Measurements from ENCODE around the gene NTM.

NTM gene

GRCh38 chr11:131770801-131771200, 400.4 kb downstream of the NTM start:
- DNase-seq (ENCODE audit: low read depth), result no peak

GRCh38 chr11:131771471-131771870, 401.1 kb downstream of the NTM start:
- no peak for DNase-seq (ENCODE audit: low read depth)

GRCh38 chr11:131773626-131774025, 403.2 kb downstream of the NTM start:
- no peak for DNase-seq (ENCODE audit: low read depth)

GRCh38 chr11:131776211-131776610, 405.8 kb downstream of the NTM start:
- DNase-seq (ENCODE audit: low read depth), result no peak

GRCh38 chr11:131785801-131786200, 415.4 kb downstream of the NTM start:
- no peak for DNase-seq (ENCODE audit: low read depth)

GRCh38 chr11:131787119-131787518, 416.7 kb downstream of the NTM start:
- DNase-seq (ENCODE audit: low read depth), result no peak

GRCh38 chr11:131790586-131790985, 420.2 kb downstream of the NTM start:
- no peak for DNase-seq (ENCODE audit: low read depth)

- no peak for DNase-seq (ENCODE audit: low read depth)
These were observed 421.8 kb downstream of the NTM start for GRCh38 chr11:131792243-131792642.

- no peak for DNase-seq (ENCODE audit: low read depth)
These were observed 425.7 kb downstream of the NTM start for GRCh38 chr11:131796089-131796488.

GRCh38 chr11:131796541-131796940, 426.1 kb downstream of the NTM start:
- no peak for DNase-seq (ENCODE audit: low read depth)

- no peak for DNase-seq (ENCODE audit: low read depth)
These were observed 430.0 kb downstream of the NTM start for GRCh38 chr11:131800452-131800851.

GRCh38 chr11:131802440-131803115, 432.2 kb downstream of the NTM start:
- no peak for DNase-seq (ENCODE audit: low read depth)

GRCh38 chr11:131807876-131808275, 437.5 kb downstream of the NTM start:
- no peak for DNase-seq (ENCODE audit: low read depth)

GRCh38 chr11:131808470-131808869, 438.1 kb downstream of the NTM start:
- no peak for DNase-seq (ENCODE audit: low read depth)

GRCh38 chr11:131809203-131809918, 438.9 kb downstream of the NTM start:
- DNase-seq (ENCODE audit: low read depth), result no peak

- no peak for DNase-seq (ENCODE audit: low read depth)
These were observed 440.1 kb downstream of the NTM start for GRCh38 chr11:131810541-131810940.

GRCh38 chr11:131811383-131811782, 441.0 kb downstream of the NTM start:
- no peak for DNase-seq (ENCODE audit: low read depth)

GRCh38 chr11:131814108-131814507, 443.7 kb downstream of the NTM start:
- DNase-seq (ENCODE audit: low read depth), result no peak

GRCh38 chr11:131815590-131815989, 445.2 kb downstream of the NTM start:
- no peak for DNase-seq (ENCODE audit: low read depth)

- DNase-seq (ENCODE audit: low read depth), result no peak
These were observed 445.6 kb downstream of the NTM start for GRCh38 chr11:131816051-131816450.

- no peak for DNase-seq (ENCODE audit: low read depth)
These were observed 447.3 kb downstream of the NTM start for GRCh38 chr11:131817687-131818188.

- no peak for DNase-seq (ENCODE audit: low read depth)
These were observed 449.4 kb downstream of the NTM start for GRCh38 chr11:131819865-131820264.

- no peak for DNase-seq (ENCODE audit: low read depth)
These were observed 452.1 kb downstream of the NTM start for GRCh38 chr11:131822506-131822905.

GRCh38 chr11:131823772-131824171, 453.4 kb downstream of the NTM start:
- no peak for DNase-seq (ENCODE audit: low read depth)

All from GM04504 (cell line).